ENCODE results near the gene TRMT61A.

TRMT61A gene

GRCh38 chr14:103535891-103536565 is 7.0 kb downstream of the TRMT61A start:
- DNase-seq, result no peak

GRCh38 chr14:103536693-103537092 is 7.7 kb downstream of the TRMT61A start:
- no peak for DNase-seq

GRCh38 chr14:103537175-103537990 is 8.4 kb downstream of the TRMT61A start:
- DNase-seq, result no peak

- DNase-seq, result peak; percentile 82
Measured at GRCh38 chr14:103538291-103539055, 9.5 kb downstream of the TRMT61A start.

GRCh38 chr14:103539056-103539825 is 10.2 kb downstream of the TRMT61A start:
- DNase-seq, result no peak

- DNase-seq, result peak; percentile 62
Measured at GRCh38 chr14:103540821-103541708, 12.1 kb downstream of the TRMT61A start.

GRCh38 chr14:103541709-103542604 is 13.0 kb downstream of the TRMT61A start:
- DNase-seq, result no peak

GRCh38 chr14:103542605-103543088 is 13.7 kb downstream of the TRMT61A start:
- DNase-seq, result peak; percentile 94

GRCh38 chr14:103543140-103543539 is 14.1 kb downstream of the TRMT61A start:
- no peak for DNase-seq

GRCh38 chr14:103543721-103544387 is 14.9 kb downstream of the TRMT61A start:
- peak; percentile 89 for DNase-seq

GRCh38 chr14:103544388-103545218 is 15.6 kb downstream of the TRMT61A start:
- DNase-seq, result peak; percentile 94

- no peak for DNase-seq
Measured at GRCh38 chr14:103545219-103545914, 16.4 kb downstream of the TRMT61A start.

GRCh38 chr14:103545915-103546651 is 17.1 kb downstream of the TRMT61A start:
- DNase-seq, result no peak

- DNase-seq, result peak; percentile 91
Measured at GRCh38 chr14:103546652-103547454, 17.9 kb downstream of the TRMT61A start.

- DNase-seq, result no peak
Measured at GRCh38 chr14:103547455-103547940, 18.5 kb downstream of the TRMT61A start.

GRCh38 chr14:103547941-103548462 is 19.0 kb downstream of the TRMT61A start:
- DNase-seq, result no peak
